Left renal pelvis (tissue), 4 donors: Measurements from ENCODE around the gene NAV1. TPM values are rescaled to one million over a fixed set of nuclear protein-coding genes. Genes with fewer than 3 reads are reported as not detected.
"Not testable (repeated sequence)": the region's sequence is repeated elsewhere in the genome, so short reads cannot be mapped to it uniquely, and the experiment has no call there.

Experiments used
- DNase-seq, 4 donors: peaks; one replicate each; pipeline ENCODE4 v3.0.0-alpha.2; 2013; ENCODE audit warnings: low read depth in 4 of 4, low spot score in 3 of 4
- polyA plus RNA-seq, 4 donors: library from polyadenylated mRNA; unstranded; fragments of 120-200 nt; gene quantifications; one replicate each; pipeline ENCODE4 v1.2.1, GENCODE V29; 2013; ENCODE audit not compliant: insufficient read length in 4 of 4

Gene NAV1, protein sequence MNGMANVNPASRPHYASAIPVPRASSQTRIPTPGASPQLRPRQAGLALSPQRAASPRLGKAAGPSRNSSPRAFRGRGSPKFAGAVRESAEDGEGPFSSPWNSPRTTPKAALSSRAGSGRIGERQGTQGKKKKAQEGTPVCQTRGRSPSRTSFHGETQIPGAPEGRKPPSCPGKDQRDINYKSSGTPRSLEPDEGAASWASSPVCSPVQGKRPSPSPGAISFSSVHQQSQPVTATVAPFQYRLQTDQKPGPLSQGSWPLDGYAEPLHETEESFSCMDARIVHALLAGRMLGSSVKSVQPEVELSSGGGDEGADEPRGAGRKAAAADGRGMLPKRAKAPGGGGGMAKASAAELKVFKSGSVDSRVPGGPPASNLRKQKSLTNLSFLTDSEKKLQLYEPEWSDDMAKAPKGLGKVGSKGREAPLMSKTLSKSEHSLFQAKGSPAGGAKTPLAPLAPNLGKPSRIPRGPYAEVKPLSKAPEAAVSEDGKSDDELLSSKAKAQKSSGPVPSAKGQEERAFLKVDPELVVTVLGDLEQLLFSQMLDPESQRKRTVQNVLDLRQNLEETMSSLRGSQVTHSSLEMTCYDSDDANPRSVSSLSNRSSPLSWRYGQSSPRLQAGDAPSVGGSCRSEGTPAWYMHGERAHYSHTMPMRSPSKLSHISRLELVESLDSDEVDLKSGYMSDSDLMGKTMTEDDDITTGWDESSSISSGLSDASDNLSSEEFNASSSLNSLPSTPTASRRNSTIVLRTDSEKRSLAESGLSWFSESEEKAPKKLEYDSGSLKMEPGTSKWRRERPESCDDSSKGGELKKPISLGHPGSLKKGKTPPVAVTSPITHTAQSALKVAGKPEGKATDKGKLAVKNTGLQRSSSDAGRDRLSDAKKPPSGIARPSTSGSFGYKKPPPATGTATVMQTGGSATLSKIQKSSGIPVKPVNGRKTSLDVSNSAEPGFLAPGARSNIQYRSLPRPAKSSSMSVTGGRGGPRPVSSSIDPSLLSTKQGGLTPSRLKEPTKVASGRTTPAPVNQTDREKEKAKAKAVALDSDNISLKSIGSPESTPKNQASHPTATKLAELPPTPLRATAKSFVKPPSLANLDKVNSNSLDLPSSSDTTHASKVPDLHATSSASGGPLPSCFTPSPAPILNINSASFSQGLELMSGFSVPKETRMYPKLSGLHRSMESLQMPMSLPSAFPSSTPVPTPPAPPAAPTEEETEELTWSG (N-terminal part only)
- 10 to 100 TPM; 17.4 to 22.2 (median 19.9) TPM for polyA plus RNA-seq

DNA sequence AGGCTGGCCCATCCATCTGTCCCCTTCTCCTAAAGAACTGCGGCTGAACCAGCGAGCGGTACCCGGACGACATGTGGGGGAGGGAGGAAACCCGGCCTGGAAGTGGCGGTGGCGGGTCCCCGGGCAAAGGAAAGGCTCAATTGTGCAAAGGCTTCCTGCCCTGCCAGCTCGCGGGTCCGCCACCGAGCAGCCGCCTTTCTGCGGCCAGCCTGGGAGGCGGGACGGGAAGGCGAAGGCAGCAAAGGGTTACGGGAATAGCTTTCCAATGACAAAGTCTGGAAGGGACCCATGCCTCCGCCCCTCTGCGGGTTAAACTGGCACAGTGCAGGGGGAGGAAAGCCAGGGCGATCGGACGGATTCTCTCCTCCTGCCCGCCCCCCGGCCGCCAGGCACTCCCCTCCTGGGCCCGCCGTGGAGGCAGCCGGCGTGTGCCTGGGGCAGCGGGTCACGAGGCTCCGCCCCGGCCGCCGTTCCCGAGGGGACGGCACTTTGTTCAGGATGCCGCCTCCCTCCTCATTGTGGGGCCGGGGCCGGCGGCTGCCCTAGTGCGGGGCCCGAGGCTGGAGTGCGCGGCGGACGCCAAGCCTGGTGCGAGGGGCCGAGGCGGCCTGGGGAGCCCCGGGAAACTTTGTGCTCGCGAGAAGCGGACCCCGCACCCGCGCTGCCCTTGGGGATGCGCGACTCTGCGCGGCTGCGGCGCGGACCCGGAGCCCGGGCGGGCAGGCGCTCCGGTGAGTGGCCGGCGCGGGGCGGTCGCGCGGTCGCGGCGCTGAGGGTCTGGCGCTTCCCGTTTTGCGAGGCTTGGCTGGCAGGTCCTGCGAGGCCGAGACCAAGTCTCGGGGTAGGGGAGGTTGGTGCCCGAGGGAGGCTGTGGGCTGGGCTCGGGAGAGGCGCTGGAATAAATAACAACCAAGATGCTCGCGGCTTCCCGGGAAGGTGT, at the start of gene NAV1:
TSS of gene NAV1 (plus strand) at position 516 of the 940 bp plus-strand sequence. CDS start 83,758 bp downstream, outside the sequence.
- peak in 1 of 4 donors; percentile 44 for DNase-seq

DNA sequence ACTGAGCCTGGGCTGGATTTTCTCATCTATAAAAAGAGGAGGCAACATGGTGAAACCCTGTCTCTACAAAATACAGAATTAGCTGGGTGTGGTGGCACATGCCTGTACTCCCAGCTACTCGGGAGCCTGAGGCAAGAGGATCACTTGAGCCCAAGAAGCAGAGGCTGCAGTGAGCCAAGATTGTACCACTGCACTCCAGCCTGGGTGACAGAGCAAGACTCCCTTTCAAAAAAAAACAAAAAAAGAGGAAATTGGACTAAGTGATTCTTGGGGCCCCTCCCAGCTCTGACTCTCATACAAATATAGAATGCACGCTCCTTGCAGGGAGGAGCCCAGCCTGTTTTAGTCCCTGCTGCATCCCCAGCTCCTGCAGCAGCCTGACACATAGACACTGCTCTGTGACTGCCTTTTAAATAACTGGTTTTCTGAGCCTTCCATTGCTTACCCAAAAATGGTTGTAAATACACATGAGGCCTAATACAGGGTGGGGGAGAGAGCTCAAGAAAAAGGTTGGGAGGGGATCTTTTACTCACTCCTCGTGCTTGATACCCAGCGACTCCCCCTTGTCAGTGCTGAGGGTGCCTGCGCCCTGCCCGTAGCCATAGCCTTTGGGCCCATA, 49.2 kb upstream of the NAV1 start:
- DNase-seq = no peak

DNA sequence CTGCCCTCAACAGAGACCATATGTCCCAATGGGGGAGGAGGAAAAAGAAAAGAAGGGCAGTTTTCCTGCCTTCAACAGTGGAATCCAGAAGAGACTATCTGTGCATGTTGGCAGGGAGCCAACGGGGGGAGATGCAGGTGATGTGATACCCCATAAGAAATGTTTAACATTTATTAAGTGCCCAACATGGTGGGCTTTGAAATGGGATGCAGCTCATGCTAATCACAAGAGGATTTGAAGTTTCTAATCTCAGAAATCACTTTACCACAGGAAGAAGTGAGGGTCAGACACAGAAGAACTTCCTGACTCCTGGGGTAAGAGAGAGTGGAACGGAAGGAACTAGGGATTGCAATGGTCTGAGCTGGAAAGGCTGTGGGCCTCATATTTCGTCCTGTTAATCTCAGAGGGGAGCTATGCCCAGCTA, 48.2 kb upstream of the NAV1 start:
- DNase-seq = no peak

DNA sequence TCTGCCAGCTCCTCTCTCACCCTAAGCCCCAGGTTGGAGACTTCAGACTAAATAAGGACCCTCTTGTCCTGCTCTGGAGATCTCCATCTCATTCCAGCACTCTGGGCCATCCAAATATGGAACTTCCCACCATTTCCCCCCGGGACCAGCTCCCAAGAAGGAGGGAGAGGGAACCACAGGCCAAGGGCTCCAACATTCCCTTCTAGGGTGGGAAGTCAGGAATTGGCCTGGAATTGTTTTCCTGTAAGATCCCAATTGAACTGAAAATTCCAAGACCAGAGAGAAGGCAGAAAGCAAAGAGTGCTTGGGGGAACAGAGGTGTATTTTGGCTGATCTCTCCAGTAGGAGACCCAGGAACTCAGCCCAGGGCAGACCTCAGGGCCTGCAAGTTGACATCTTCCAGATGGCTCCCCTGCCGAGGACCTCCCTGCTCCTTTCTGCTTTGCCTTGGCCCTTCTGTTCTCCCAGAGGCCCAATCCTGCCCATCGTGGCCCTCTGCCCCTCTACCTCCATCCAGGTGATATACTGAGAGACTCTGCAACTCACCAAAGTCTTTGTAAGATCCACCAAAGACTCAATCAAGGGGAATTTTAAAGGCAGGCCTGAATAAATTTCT, 46.9 kb upstream of the NAV1 start:
- DNase-seq = no peak

DNA sequence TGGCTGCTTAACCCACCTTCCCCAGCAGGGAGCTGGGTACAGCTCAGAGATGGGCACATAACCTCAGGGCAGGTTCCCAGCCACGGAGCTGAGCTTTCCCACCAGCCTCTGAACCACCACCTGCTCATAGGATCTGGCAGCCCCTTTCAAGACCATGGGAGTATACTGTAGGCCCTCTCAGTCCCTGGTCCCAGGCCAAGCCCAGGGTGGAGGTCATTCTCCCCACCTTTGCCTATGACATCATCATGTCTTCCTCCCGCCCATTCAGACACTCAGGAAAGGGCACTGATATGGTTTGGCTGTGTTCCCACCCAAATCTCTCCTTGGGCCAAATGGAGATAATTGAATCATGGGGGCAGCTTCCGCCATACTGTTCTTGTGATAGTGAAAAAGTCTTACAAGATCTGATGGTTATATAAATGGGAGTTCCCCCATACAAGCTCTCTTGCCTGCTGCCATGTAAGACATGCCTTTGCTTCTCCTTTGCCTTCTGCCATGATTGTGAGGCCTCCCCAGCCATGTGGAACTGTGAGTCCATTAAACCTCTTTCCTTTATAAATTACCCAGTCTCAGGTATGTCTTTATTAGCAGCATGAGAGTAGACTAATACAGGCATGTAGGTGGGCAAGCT, 45.8 kb upstream of the NAV1 start:
- not testable (repeated sequence) for DNase-seq

DNA sequence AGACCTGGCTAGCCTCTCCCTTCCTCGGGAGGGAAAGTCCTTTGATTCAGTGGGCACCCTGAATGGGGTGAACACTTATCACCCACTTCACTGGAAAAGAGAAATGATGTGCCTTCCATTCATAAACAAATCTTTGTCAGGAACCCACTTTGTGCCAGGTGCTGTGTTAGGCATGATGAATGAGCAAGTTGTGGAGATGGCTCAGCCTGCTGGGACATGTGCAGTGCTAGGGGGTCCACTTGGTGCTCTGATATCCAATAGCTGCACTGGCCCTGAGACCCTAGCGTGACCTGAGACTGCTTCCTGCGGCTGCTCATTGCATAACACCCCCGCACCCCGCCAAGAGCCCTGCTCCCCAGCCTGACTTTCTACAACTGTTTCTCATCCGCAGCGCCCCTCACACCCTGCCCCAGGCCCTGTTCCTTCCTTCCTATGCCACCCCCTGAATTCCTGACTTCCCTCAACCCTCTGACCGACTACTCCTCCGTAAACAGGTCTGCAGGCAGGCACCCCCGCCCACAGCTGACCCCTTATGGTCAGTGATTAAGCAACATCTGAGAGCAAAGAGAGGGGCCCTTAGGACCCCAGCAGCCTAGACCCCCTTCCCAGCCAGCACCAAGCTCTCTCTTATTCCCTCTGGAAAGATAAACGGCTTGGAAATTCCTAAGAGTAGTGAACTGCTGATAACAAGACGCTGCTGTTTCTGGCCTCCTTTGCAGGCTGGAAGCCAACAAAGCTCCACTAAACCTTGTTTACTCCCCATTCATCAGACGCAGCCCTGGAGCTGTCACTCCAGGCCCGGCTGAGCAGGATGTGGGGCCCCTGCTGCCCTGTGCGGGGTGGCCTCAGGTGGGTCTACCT, 44.9 kb upstream of the NAV1 start:
- peak in 2 of 4 donors; percentile 57 to 81 for DNase-seq

DNA sequence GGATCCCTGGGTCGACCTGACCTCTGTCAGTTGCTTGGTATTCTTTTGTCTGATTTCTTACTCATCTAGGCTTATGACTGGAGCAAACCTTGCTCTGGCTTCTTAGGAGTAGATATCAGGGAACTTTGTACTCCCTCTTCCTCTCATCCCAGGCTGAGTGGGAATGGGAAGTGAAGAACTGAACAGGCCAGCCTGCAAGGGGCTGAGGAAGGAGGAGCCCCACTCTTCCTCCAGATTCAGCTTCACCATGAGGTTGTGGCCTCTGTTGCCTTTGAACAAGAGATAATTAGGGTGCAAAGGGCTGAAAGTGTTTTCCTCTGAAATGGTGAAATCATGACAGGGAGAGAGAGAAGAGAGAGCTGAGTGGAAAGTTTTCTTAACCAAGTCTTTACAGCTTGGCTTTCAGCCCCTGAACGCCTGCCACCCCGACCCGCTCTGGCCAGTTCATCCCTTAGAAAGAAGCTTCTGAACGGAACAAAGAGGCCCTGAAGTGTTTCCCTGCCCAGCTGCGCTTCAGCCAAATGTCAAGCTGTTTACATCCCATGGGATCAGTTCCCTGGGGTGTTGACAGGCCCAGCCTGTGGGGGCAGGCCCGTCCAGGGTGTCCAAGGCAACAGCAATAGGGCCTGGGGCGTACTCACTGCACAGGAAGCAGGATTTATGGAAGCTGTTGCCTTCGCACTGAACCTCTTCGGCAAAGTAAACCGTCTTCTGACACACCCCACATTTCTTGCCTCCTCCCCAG, 43.2 kb upstream of the NAV1 start:
- peak in 1 of 4 donors; percentile 57 for DNase-seq

DNA sequence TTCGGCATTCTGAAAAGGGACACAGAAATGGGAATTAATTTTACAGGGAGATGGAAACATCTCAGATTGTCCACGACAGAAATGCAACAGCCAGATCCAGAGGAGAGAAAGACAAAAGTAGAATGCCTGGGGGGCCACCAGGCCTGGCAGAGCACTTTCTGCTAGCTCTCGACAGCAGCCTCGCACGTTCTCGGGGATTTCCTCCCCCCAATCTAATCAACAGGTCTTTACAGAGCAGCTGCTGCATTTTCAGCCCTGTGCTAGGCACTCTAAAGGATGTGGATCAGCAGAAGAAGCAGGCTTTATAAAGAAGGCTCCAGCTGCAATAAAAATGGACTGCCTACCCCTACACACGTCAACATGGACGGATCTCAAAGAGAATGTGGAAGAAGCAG, 42.6 kb upstream of the NAV1 start:
- no peak for DNase-seq

DNA sequence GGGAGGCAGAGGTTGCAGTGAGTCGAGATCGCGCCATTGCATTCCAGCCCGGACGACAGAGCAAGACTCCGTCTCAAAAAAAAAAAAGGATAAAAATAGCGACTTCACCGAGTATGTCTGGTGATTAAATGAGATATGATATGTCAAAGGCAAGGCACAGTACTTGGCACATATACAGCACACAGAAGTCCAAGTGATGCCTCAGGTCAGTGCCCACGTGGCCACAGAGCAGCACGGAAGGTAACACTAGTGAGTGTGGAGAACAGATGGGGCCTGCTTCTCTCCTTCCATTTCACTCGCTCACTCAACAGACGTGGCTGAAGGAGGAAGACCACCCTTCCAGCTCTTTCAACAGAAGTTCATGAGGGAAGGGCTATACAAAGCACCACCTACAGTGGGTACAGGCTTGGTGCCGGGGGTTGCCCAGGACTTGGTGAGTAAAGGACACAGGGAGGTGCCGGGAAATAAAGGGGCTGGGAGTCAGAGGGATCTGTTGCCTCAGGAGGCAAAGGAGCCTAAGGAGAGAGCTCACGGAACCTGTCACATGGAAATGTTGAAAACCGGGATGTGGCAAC, 40.9 kb upstream of the NAV1 start:
- DNase-seq = no peak

DNA sequence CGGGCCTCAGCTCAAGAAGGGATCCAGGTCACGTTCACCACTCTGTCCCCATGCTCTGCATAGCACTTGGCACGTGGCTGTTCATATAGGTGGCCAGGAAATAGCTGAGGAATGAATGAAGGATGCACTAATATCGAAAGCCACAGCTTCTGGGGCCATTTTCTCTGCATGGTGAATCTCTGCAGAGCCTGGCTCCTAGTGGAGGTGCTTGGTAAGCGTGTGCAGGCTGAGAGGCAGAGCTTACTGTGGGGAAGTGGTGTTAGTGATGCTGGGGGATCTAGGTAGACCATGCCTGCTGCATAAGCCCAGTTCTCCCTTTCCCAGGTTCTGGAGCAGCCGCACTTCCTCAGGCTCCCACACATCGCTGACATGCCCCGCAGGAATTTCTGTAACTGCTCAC, 40.3 kb upstream of the NAV1 start:
- no peak for DNase-seq

DNA sequence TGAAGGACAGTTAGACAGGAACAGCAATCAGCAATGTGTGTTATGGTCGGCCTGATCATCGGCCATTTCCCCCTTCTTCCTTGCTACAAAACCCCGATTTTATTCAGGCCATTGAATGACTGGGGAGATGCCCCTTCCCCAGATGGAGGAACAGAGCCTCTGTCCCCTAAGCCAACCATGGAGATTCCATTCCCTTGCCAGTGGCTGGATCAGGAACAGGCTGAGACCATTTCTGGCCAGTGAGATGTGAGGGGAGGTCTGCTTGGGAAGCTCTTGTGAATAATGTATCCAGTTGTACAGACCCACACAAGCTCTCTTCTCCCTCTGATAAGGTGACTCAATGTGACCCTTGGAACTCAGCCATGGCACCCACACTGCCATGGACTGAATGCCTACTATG, 39.7 kb upstream of the NAV1 start:
- DNase-seq = no peak

DNA sequence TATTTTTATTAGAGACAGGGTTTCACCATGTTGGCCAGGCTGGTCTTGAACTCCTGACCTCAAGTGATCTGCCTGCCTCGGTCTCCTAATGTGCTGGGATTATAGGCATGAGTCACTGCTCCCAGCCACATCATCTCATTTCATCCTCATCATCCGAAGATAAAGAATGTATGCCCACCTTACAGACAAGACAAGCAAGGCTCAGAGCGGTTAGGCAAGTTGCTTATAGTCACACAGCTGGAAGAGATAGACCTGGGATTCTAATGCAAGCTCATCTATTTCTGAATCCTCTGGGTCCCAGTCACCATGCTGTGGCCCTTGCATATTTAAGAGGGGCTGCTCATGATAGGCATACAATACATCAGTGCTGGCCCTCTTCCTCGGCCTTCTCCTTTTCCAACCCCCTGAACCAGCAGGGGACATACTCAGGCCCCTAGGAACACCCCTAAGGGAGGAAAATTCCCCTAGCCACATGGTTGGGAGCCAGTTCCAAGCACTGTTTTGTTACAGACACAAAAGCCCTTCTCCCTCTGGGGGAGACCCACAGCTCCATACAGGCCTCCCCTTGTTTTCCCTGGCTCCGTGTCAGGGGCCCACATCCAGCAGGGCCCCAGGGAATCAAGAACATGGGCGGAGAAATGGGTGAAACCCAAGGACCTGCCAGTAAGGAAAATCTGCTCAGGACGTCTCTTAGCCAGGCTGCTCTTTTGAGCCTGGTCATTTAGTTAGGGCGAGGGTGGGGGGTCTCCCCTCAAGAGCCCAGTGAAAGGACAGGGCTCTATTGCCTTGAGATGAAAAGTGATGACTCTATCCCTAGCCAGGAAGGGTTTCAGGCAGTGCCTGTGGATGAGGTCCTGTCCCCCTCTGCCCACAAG, 38.9 kb upstream of the NAV1 start:
- no peak for DNase-seq

DNA sequence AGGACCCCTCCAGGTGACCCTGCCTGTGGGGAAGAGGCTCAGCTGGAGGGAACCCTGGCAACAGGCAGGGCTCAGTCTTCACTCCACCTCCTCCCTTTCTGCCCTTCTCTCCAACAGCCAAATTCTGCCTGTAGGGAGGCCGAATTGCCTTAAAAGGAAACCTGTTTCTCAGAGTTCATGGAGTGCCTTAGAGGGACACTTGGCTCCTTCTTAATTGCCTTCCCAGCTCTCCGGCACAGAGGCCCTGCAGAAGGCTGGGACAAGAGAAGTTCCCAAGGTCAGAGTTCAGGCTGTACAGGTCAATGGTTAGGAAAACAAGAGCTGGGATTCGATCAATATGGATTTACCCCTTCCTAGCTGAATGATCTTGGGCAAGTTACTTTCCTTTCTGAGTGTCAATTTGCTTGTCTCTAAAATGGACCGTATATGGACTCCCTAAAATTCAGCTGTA, 38.2 kb upstream of the NAV1 start:
- no peak for DNase-seq

DNA sequence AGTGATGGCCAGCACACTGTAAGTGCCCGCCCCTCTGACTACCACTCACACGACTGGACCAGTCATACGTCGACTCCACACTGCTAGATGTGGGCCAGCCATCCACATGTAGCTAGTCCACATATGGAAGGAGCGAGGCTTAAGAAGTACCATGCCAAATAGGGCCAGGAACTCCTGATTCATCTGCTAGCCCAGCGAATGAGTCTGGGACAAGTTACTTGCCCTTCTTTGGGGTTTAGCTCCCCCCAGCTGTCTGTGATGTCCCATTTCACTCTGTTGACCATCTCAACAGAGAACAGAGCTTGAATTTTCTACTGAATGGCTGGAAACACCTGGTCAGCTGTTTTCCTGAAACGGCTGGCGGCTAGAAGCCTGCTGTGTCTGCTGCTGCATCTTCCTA, 37.8 kb upstream of the NAV1 start:
- no peak for DNase-seq

DNA sequence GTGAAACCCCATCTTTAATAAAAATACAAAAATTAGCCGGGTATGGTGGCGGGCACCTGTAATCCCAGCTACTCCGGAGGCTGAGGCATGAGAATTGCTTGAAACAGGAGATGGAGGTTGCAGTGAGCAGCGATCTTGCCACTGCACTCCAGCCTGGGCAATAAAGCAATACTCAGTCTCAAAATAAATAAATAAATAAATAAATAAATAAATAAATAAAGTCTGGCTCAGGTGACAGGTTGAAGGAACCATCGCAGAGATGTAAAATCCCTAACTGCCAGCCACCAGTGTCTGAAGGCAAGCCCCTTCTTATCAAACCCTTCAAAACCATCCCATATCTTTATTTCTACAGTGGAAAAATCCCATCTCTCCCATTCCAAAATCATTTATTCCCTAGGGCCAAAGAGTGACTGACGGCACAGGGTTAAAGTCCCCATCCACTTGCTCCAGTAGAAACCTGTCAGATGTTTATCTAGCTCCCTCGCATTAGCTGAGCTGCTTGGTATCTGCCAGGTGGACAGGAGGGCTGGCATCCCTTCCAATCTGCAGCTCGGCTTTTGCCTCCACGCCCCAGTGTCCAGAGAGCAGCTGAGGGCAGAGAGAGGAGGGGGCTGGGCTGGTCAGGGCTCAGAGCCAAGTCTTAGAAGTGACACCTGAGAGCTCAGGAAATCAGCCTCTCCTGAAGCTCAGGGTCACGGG, 37.0 kb upstream of the NAV1 start:
- peak in 1 of 4 donors; percentile 88 for DNase-seq
